ENCODE data around the gene PLXND1.

PLXND1 gene

DNA sequence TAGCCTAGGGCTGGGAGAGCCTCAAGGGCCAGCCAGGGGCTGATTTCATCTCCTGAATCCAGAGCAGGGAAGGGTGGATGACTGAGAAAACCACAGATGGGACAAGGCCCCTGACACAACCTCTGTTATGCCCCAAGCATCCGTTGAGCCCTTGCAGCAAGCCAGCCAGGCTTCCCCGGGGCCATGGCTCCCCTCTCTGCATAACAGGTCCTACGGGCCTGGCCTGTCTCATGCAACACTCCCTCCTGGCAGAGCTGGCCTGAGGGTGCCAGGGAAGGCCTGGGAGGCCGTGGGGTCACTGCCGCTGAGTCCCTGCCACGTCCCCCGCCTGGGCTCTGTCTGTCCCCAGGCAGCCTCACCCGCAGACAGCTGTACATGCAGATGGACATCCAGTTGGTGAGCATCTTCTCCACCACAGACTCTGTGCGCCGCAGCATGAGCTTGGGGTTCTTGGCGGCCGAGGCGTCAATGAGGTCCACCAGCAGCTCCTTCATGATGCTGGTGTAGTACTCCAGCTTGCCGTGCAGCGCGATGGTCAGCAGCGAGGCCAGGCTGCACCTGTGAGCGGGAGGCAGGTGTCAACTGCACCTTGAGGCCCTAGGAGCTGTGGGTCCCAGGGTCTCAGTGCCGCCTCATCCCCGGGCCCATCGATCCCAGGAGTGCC lies 41.4 kb downstream of the PLXND1 start:
- DNase-seq (ENCODE audit: low read depth, low spot score), result no peak

- no peak for DNase-seq (ENCODE audit: low read depth, low spot score)
These were observed 42.5 kb downstream of the PLXND1 start for GRCh38 chr3:129563850-129564535.

- DNase-seq (ENCODE audit: low read depth, low spot score), result no peak
These were observed 43.1 kb downstream of the PLXND1 start for GRCh38 chr3:129563332-129563731.

DNA sequence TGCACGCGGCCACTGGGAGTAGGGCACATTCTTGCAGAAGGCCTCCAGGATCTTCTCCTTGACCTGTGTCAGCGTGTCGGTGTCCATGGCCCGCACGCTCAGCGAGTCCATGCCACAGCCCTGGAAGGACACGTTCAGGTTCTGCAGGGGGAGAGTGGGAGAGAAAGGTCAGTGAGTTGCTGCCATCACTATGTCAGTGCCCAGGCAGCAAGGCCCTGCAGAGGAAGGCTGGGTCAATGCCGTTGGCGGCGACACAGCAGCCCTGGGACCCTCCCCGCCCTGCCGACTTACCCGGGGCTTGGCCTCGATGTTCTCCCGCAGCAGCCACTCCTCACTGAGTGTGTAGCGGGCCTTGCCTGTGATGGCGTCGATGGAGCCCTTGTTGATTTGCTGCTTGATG lies 43.7 kb downstream of the PLXND1 start:
- no peak for DNase-seq (ENCODE audit: low read depth, low spot score)

DNA sequence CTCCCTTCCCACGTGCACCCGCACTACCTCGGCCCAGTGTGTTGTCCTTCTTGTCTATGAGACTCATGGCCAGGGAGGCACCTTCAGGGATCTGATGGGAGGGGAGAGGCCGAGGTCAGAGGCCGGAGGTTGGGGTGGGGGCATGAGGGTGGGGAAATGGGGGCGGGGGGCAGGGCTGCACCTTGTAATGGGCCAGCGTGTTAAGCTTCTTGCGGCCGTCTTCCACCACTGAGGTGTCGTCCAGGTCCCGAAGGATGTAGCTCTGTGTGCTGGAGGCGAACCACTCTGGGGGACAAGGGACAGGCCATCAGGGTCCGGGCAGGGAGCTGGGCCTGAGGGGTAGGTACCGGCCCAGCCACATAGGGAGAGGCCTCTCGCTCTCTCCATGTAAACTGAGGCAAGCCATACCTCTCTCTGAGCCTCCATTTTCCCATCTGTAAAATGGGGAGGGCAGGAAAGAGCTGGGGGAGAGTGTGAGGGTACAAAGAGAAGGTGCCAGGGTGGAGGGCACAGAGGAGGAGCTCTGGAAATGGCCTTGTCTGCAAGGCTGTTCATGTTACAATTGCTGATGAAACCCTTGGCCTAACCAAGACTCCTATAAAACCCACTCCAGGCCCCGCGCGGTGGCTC lies 44.7 kb downstream of the PLXND1 start:
- DNase-seq (ENCODE audit: low read depth, low spot score), result no peak

DNA sequence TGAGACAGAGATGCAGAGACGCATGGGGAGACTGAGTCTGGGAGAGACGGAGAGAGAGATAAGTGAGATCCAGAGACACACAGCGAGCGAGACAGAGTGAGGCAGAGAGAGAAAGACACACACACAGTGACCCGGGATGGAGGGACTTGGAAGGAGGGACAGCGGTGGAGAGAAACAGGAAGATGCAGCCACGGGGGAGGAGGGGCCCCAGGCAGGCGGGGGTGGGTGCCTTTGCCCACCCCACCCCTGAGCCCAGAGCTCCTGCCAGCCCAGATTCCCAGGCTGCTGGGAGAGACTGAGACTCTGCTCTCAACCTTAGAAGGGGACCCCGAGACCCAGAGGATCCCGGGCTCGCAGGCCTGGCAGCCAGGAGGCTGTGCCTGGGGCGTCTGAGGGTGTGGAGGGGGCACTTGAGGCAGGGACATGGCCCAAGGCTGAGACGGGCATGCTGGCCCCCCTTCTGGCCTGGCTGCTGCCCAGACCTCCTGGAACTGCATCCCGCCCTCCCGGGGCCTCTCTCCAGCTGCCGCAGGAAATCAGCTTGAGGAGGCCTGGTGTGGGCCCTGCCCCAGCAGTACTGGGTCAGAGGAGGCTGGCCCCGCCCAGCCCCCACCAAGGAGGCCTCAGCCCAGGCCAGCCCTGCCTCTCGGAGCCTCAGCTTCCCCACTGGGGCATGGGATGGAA lies 45.4 kb downstream of the PLXND1 start:
- DNase-seq (ENCODE audit: low read depth, low spot score), result no peak

- DNase-seq (ENCODE audit: low read depth, low spot score), result no peak
These were observed 46.1 kb downstream of the PLXND1 start for GRCh38 chr3:129560269-129560787.

DNA sequence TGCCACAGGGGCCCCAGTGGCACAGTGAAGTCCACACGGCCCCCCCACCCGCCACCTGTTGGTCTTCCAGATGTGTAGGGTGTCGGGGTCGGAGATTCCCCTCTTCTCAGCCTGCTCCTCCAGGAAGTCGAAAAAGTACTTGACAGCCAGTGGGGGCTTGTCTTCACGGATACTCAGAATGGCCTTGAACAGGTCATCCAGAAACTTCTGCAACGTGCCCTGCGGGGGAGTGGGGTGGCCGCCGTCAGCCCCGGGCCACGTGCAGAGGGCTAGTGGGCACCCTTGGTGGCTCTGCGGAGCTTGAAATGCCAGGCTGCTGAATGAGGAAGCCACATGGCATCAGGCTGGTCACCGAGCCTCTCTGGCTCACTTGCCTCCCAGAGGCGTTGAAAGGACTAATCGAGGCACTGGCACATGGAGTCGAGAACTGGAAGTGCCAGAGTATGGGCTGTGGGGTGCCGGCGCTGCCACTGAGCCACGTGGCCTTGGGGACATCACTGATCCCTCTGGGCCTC lies 46.9 kb downstream of the PLXND1 start:
- DNase-seq (ENCODE audit: low read depth, low spot score), result no peak

DNA sequence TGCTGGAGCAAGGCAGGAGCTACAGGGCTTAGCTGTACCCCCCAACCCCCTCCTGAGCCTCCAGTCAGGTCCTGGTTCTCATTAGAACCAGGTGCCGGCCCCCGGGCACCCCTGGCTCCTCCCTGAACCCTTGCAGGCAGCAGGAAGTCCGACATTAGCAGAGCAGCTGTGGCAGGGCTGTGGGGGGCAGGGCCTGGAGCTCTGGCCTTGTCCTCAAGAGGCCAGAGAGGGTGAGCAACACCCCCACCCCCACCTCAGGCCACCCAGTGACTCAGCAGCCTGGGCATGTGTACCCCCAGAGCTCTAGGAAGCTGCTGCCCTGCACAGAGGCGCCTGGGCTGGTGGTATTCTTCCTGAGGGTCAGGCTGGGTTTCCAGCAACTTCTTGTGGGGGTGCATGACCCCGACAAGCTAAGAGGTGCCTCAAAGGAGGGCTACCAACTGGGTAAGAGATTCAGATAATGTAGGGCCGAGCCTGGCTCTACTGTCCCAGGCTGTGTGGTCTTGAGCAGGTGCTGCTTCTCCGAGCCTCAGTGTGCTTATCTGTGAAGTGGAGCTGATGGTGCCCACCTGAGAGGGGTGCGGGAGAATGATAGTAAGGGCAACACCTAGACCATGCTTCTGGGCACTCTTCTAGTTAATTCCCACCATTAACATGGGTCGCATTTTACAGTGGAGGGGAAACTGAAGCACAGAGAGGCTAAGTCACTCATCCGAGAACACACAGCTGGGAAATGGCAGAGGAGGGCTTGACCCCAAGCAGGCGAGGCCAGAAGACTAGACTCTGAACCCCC lies 47.5 kb downstream of the PLXND1 start:
- no peak for DNase-seq (ENCODE audit: low read depth, low spot score)

DNA sequence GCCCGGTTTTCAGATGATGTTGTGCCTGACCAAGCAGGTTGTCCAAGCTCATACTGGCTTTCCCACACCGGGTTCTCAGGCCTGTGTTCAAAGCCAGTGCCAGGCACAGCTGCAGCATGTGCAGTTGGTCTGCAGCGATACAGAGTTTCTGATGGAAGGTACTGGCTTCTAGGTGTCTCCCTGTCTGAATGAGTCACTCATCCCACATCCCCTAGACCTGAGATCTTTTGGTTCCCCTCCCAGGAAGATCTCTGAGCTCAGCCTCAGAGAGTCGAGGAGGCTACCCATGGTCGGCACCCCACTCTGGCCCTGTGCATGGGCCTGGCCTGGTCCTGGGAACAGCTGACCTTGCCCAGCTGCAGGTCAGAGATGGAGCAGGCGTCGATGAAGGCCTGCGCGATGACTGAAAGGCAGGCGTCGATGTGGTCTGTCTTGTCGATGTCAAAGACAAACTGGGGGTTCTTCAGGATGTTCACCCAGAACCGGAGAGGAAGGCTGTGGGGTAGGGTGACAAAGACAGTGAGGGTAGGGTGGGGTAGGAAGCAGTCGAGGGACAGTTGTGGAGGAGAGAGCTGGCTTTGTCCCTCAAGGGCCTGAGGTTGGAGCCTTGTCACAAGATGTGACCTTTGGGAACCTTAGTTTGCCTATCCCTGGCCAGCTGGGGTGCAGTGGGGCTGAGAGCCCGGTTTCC lies 48.2 kb downstream of the PLXND1 start:
- no peak for DNase-seq (ENCODE audit: low read depth, low spot score)

GRCh38 chr3:129557548-129557894 lies 49.0 kb downstream of the PLXND1 start:
- DNase-seq (ENCODE audit: low read depth, low spot score), result no peak

DNA sequence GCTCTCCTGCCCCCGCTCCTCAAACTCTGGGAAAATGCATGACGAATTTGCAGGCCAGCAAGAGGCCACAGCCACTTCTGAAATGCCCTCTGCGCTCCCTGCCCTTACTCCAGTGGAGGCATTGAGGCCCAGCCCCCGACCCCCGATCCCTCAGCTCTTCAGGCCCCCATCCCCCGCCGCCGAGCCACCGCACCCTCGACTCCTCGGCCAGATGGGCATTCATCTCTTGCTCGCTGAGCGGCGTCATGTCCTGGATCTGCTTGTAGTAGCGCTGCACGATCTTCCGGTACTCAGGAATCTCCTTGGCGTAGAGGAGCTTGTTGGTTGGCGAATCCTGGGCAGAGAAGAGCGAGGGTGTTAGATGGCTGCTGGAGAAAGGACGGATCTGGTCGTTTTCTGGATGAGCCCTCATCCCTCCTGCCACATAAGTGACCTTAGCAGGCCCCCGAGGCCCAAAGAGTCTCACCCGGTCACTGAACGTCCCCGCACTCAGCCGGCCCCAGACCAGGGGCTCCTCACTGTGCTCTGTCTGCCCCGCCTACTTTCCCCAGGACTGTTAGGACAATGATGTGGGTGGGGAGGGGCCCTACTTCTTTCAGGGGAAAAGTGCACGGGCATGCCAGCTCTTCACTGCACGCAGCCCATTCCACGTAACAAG lies 49.5 kb downstream of the PLXND1 start:
- no peak for DNase-seq (ENCODE audit: low read depth, low spot score)

DNA sequence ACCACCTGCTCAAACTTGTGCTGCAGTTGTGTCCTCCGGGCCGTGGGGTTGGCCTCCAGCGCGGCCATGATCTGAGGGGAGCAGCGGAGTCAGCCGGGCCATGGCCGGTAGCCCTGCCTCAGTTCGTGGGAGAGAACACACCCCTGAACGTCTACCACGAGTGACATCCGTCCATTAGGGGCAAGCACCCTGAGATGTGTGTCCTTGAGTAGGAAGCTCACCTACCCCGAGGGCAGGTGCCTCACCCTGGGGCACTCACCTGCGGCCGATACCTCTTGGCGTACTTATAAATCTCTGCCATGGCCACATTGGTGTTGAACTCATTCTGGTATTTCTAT lies 50.1 kb downstream of the PLXND1 start:
- no peak for DNase-seq (ENCODE audit: low read depth, low spot score)

DNA sequence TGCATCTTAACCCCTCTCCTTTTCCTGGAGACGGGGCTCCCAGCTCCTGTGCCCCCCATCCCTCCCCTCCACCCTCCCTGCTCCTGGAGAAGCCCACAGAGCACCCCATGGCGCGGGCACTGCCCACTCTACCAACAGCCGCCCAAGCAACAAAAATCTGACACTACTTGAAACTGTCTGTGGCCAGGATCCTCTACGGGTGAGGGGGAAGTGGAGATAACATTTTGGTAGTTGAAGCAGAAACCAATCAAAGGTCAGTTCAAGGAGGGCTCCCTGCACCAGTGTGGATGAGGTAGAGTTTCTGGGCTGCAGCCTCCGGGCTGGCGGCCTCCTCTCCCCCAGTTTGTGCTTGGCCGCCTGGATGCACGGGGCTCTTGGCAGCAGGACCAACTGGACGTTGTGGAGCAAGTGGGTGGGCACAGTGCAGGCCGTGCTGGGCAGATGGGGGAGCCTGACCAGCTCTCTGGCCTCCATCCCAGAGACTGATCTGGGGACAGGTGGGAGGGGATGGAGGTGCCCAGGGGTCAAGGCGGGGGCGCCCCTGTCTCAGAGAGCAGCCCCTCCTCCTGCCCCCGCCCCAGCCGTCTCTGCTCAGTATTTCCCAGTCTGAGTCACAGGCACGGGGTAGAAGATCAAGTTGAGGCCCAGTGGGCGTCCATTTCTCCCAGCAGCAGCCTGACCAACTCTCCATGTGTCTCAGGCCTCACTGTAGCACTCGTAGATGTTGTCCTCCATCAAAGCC lies 50.7 kb downstream of the PLXND1 start:
- DNase-seq (ENCODE audit: low read depth, low spot score), result no peak

DNA sequence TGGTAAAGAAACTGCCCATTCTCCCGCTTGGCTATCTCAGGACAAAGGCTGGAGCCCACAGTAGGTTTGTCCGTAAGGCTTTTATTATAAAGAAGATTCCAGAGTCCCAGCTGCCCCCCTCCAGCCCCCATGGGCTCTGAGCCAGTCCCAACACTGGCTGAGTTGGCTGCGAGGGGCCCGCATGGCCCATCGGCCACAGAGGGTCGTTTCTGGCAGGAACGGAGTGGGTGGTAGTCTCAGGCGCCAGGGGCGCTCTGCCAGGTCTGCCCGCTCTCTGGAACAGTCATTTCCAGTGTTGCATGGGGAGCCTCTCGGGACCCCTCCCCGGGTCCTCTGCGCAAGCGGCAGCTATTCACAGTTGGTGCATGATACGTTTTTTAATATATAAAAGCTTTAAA lies 51.3 kb downstream of the PLXND1 start:
- DNase-seq (ENCODE audit: low read depth, low spot score), result no peak

GRCh38 chr3:129554356-129555152 lies 51.9 kb downstream of the PLXND1 start:
- no peak for DNase-seq (ENCODE audit: low read depth, low spot score)

- DNase-seq (ENCODE audit: low read depth, low spot score), result no peak
These were observed 52.8 kb downstream of the PLXND1 start for GRCh38 chr3:129553719-129554118.

DNA sequence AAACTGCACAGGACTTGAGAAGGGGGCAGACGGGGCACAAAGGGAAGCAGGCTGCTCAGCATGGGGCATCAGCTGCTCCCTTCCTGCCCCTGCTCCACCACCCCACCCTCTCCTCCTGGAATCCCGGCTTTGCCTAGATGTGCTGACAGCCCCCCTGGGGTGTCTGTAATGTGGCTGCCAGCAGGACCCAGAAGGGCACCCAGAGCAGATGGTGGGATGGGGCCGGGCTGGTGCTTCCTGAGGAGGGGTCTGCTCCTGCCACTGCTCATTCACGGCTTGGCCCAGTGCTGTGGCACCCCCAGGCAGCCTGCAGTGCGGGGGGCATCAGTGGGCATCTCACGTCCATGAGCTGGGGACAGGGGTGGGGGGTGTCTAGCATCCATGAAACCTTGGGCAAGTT lies 53.3 kb downstream of the PLXND1 start:
- no peak for DNase-seq (ENCODE audit: low read depth, low spot score)

All from activated naive CD8-positive, alpha-beta T cell treated with anti-CD3 and anti-CD28 coated beads, Interleukin-2, amount 50 U/mL, for 16 hours (primary cell).